ENCODE results near the gene SOX6.

- TF ChIP-seq CTCF (IDR thresholded peaks at IDR 0.05), result no peak
- no peak for TF ChIP-seq POLR2A (IDR thresholded peaks at IDR 0.05)
- no peak for TF ChIP-seq EP300 (IDR thresholded peaks at IDR 0.05)
Measured at GRCh38 chr11:16359369-16359768, 3.0 kb upstream of the SOX6 start.
